Testis (tissue), 2 donors: ENCODE data around the gene TMEM37.

Source experiments
- CTCF ChIP-seq, 3 experiments: fragments of 450-650 bp in 2 of 3; fragments of 200-600 bp in 1 of 3; sonication (generic) in 1 of 3; IDR thresholded peaks; one replicate each; pipeline ENCODE4 v1.5.1; 2016 to 2019; ENCODE audit warnings: antibody characterized with exemption in 3 of 3, mild to moderate bottlenecking in 2 of 3, moderate library complexity in 1 of 3
- POLR2A ChIP-seq: fragments of 450-650 bp; IDR thresholded peaks from one replicate; pipeline ENCODE4 v1.6.1; 2017; ENCODE audit warnings: antibody characterized with exemption, mild to moderate bottlenecking, moderate library complexity

GRCh38 chr2:119415630-119416029, 16.0 kb upstream of the TMEM37 start:
- TF ChIP-seq CTCF (IDR thresholded peaks at IDR 0.05): no peak
- TF ChIP-seq POLR2A: no peak
